Panc1 (cell line): ENCODE measurements around the gene INO80D.

ENCODE experiments used
- POLR2AphosphoS5 ChIP-seq: IDR thresholded peaks from 2 replicates; pipeline ENCODE4 v1.6.1; 2012; ENCODE audit warnings: mild to moderate bottlenecking, low read depth, low read length, moderate library complexity
- SIN3A ChIP-seq: IDR thresholded peaks from 2 replicates; pipeline ENCODE4 v1.6.1; 2012; ENCODE audit warnings: low read depth, mild to moderate bottlenecking, low read length, moderate library complexity, borderline replicate concordance; ENCODE audit not compliant: insufficient read depth
- TF ChIP-seq, protein P1 (sequence below): fragments of 450-650 bp; IDR thresholded peaks from 2 replicates; pipeline ENCODE4 v1.5.1; 2017; ENCODE audit warnings: mild to moderate bottlenecking
- TF ChIP-seq, protein P2 (sequence below), 2 experiments: IDR thresholded peaks; 2 replicates each; pipeline ENCODE4 v1.6.1; 2011 to 2012; ENCODE audit warnings: low read depth in 2 of 2, control low read depth in 1 of 2, low read length in 1 of 2, mild to moderate bottlenecking in 1 of 2, moderate library complexity in 1 of 2; ENCODE audit not compliant: insufficient read depth in 1 of 2

DNA sequence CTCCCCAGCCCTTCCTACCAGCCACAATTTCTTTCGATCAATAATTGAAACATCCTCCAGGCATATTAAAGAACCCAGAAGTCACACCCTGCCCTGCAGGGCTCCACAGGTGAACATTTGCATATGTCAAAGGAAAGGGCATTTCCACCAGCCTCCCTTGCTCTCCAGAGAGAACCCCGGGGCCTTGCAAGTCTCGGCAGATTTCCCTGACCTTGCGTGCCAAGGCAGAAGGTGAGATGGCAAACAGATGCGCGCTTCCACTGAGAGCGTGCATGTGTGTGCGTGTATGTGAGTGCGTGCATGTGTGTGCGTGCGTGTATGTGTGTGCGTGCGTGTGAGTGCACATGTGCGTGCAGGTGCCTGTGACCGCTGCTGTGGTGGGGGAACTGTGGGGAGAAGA, 120.3 kb downstream of the INO80D start:
- TF ChIP-seq, protein P1, sequence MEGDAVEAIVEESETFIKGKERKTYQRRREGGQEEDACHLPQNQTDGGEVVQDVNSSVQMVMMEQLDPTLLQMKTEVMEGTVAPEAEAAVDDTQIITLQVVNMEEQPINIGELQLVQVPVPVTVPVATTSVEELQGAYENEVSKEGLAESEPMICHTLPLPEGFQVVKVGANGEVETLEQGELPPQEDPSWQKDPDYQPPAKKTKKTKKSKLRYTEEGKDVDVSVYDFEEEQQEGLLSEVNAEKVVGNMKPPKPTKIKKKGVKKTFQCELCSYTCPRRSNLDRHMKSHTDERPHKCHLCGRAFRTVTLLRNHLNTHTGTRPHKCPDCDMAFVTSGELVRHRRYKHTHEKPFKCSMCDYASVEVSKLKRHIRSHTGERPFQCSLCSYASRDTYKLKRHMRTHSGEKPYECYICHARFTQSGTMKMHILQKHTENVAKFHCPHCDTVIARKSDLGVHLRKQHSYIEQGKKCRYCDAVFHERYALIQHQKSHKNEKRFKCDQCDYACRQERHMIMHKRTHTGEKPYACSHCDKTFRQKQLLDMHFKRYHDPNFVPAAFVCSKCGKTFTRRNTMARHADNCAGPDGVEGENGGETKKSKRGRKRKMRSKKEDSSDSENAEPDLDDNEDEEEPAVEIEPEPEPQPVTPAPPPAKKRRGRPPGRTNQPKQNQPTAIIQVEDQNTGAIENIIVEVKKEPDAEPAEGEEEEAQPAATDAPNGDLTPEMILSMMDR, result no peak
- TF ChIP-seq POLR2AphosphoS5, result no peak
- TF ChIP-seq, protein P2, sequence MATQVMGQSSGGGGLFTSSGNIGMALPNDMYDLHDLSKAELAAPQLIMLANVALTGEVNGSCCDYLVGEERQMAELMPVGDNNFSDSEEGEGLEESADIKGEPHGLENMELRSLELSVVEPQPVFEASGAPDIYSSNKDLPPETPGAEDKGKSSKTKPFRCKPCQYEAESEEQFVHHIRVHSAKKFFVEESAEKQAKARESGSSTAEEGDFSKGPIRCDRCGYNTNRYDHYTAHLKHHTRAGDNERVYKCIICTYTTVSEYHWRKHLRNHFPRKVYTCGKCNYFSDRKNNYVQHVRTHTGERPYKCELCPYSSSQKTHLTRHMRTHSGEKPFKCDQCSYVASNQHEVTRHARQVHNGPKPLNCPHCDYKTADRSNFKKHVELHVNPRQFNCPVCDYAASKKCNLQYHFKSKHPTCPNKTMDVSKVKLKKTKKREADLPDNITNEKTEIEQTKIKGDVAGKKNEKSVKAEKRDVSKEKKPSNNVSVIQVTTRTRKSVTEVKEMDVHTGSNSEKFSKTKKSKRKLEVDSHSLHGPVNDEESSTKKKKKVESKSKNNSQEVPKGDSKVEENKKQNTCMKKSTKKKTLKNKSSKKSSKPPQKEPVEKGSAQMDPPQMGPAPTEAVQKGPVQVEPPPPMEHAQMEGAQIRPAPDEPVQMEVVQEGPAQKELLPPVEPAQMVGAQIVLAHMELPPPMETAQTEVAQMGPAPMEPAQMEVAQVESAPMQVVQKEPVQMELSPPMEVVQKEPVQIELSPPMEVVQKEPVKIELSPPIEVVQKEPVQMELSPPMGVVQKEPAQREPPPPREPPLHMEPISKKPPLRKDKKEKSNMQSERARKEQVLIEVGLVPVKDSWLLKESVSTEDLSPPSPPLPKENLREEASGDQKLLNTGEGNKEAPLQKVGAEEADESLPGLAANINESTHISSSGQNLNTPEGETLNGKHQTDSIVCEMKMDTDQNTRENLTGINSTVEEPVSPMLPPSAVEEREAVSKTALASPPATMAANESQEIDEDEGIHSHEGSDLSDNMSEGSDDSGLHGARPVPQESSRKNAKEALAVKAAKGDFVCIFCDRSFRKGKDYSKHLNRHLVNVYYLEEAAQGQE (IDR thresholded peaks at IDR 0.05; ENCODE audit: insufficient read depth in 1 of 2, low read depth in 2 of 2, low read length in 1 of 2), result no peak
- no peak for TF ChIP-seq SIN3A
